GM19467 (cell line): ENCODE results near the gene F8A3.
"Not testable (repeated sequence)": the region's sequence is repeated elsewhere in the genome, so short reads cannot be mapped to it uniquely, and the experiment has no call there.

Source experiments
- ATAC-seq: cut with Tn5 transposase; IDR thresholded peaks from one replicate; pipeline ENCODE4 v1.9.1; 2021; ENCODE audit warnings: mild to moderate bottlenecking, moderate library complexity; ENCODE audit not compliant: unreplicated experiment

The F8A3 gene

GRCh38 chrX:155458471-155458870, at the start of gene F8A3:
TSS of gene F8A3 (minus strand) at chrX:155458620. CDS start at chrX:155458600, 20 bp downstream.
- ATAC-seq: peak; percentile 76

GRCh38 chrX:155505296-155505695, 46.9 kb upstream of the F8A3 start:
- no peak for ATAC-seq

- not testable (repeated sequence) for ATAC-seq
Measured at GRCh38 chrX:155495134-155495533, 36.7 kb upstream of the F8A3 start.

GRCh38 chrX:155491421-155491820, 33.0 kb upstream of the F8A3 start:
- ATAC-seq: not testable (repeated sequence)

- not testable (repeated sequence) for ATAC-seq
Measured at GRCh38 chrX:155477136-155477535, 18.7 kb upstream of the F8A3 start.

- peak; percentile 49 for ATAC-seq
Measured at GRCh38 chrX:155466269-155466938, 8.0 kb upstream of the F8A3 start.

- ATAC-seq: not testable (repeated sequence)
Measured at GRCh38 chrX:155460501-155460900, 2.1 kb upstream of the F8A3 start.

- ATAC-seq: peak; percentile 56
Measured at GRCh38 chrX:155457761-155458447, 516 bp downstream of the F8A3 start.

- no peak for ATAC-seq
Measured at GRCh38 chrX:155441097-155441496, 17.3 kb downstream of the F8A3 start.

GRCh38 chrX:155435744-155436112, 22.7 kb downstream of the F8A3 start:
- no peak for ATAC-seq

- ATAC-seq: no peak
Measured at GRCh38 chrX:155434906-155435743, 23.3 kb downstream of the F8A3 start.

GRCh38 chrX:155417769-155418168, 40.7 kb downstream of the F8A3 start:
- ATAC-seq: no peak
